ENCODE results near the gene MXD3.
A peak's percentile ranks its signal among the peaks of the same experiment; 100 is the strongest.

The MXD3 gene

DNA sequence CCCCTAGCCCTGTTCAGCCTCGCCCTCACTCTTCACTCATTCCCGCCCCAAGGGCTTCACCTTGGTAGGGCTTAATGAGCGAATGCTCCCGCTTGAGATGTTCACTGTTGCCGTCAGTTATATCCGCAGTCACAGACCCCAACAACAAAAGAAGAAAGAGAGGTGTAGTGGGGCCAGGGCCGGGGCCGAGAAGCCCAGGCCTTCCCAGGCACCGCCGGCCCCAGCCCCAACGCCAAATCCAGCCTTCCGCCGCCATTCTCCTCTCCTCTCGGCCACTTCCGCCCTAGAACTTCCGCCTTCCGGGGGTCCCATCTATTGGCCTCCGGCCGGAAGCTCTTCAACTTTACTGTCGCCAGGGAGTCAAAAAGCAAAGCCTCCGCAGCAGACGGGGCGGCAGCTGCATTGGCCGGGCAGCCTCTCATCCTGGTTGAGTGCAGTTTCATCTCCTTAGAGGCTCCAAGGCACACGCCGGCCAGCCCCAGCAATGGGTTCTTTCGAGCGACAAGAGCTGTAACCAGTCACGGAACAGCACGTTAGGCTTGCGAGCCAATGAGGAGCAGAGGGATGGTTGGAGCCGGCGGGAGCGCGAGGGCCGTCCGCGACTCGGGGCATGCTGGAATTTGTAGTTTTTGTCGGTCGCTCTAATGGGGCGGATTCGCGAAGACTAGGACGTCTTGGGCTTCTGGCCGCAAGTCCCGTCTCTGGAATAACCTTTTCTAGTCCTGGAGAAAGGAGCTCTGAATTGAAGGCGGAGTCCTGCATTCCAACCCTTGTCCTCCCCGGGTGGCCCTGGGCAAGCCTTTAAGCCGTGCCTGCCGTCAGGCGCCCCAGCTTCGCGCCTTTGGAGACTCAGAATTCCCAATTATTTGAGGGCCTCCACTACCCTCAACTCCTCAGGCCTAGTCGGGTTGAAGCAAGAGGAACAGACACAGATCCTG lies 40.0 kb upstream of the MXD3 start, which contains the start of gene LMAN2:
Gene LMAN2 (minus strand): TSS at position 277 of the 938 bp plus-strand sequence. CDS start 21 bp downstream, at position 256.
- TF ChIP-seq CTCF (IDR thresholded peaks at IDR 0.05; ENCODE audit: borderline replicate concordance, insufficient read depth, low read depth, low read length) = no peak

DNA sequence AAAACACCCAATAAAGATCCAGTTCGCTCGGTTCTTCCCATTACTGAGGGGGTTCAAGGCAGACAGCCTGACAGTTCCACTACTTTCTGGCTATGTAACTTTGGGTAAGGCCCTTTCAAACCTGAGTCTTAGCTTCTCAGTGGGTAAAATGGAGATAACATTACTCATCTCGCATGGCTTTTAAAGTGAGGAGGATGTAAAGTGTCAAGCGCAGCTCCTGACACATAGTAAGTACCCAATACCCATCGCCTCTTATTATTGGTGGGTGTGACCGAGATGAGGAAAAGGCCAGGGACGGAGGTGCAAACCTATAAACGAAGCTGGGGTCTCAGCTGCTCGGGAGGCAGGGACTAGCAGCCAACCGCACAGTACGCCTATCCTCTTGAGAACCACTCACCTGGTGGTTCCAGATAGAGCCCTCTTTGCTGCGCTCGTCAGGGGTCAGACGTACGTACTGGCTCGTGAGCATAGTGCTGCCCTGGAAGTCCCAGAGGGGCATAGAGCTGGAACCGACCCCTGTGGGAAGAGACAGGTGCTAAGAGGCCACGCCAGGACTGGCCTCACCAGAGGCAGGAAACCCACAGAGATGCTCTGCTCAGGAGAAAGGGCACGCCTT lies 39.2 kb upstream of the MXD3 start:
- no peak for TF ChIP-seq CTCF (IDR thresholded peaks at IDR 0.05; ENCODE audit: borderline replicate concordance, insufficient read depth, low read depth, low read length)
- peak overlapping the region; percentile 99 for H3K4me3 ChIP-seq (ENCODE audit: low read depth, low read length)

More for the DNA sequence above, 40.0 kb upstream of the MXD3 start, which contains the start of gene LMAN2:
- H3K4me3 ChIP-seq (ENCODE audit: low read depth, low read length) = peak within 1 kb of the TSS; percentile 99

- no peak overlapping the region for H3K4me3 ChIP-seq (ENCODE audit: low read depth, low read length)
- no peak for TF ChIP-seq CTCF (IDR thresholded peaks at IDR 0.05; ENCODE audit: borderline replicate concordance, insufficient read depth, low read depth, low read length)
Measured at GRCh38 chr5:177349762-177350161, 38.1 kb upstream of the MXD3 start.

- no peak for TF ChIP-seq CTCF (IDR thresholded peaks at IDR 0.05; ENCODE audit: borderline replicate concordance, insufficient read depth, low read depth, low read length)
- H3K4me3 ChIP-seq (ENCODE audit: low read depth, low read length) = no peak overlapping the region
Measured at GRCh38 chr5:177349362-177349647, 37.6 kb upstream of the MXD3 start.

- H3K4me3 ChIP-seq (ENCODE audit: low read depth, low read length) = no peak overlapping the region
- TF ChIP-seq CTCF (IDR thresholded peaks at IDR 0.05; ENCODE audit: borderline replicate concordance, insufficient read depth, low read depth, low read length) = no peak
Measured at GRCh38 chr5:177347699-177348098, 36.0 kb upstream of the MXD3 start.

GRCh38 chr5:177346820-177347219 lies 35.1 kb upstream of the MXD3 start:
- no peak for TF ChIP-seq CTCF (IDR thresholded peaks at IDR 0.05; ENCODE audit: borderline replicate concordance, insufficient read depth, low read depth, low read length)
- no peak overlapping the region for H3K4me3 ChIP-seq (ENCODE audit: low read depth, low read length)

Data from GM12875 (cell line).